ENCODE measurements around the gene ZSCAN25. TPM values are rescaled to one million over a fixed set of nuclear protein-coding genes. Genes with fewer than 3 reads are reported as not detected.

Gene ZSCAN25
- total RNA-seq, 4 donors from 2014 or later: 14.6 to 58.7 (median 18.1) TPM

- H3K4me3 ChIP-seq: no peak overlapping the region
- no peaks in the 10 kb centered on the region for H3K27me3 ChIP-seq
- peaks cover 0 to 80% (median 41%) of the 10 kb centered on the region in 4 donors for H3K36me3 ChIP-seq
- TF ChIP-seq CTCF (IDR thresholded peaks at IDR 0.05): no peak
- no peak for TF ChIP-seq POLR2A (IDR thresholded peaks at IDR 0.05)
- no peak for TF ChIP-seq EP300 (IDR thresholded peaks at IDR 0.05; ENCODE audit: low read depth)
- TF ChIP-seq POLR2AphosphoS5 (IDR thresholded peaks at IDR 0.05): no peak
- no peak for DNase-seq
- H3K27ac ChIP-seq: no peak overlapping the region
- no peaks in the 10 kb centered on the region for H3K9me3 ChIP-seq
- in situ Hi-C loops (cut with MboI; ENCODE audit: low pct_ligation_motif_present in 1 of 4, low pct_unique_long_range_greater_than_20kb in 1 of 4, low sequenced_read_pairs in 3 of 4): no loop called here
- 80 to 95% methylated on average over 1 to 10 of the region's 10 CpGs for WGBS, 2 donors (ENCODE audit: low coverage in 1 of 2)
- intact Hi-C loops (cut with DNase I; ENCODE audit: low total_unique reads): no loop called here
- H3K4me1 ChIP-seq: peaks cover 5 to 13% (median 6%) of the 10 kb centered on the region in 4 donors
Measured at GRCh38 chr7:99622596-99622995, 5.8 kb downstream of the ZSCAN25 start.

- Histone ChIP-seq H3K36me3 (peaks cover 0 to 82% (median 42%) of the 10 kb centered on the region in 4 donors), H3K27me3 (no peaks in the 10 kb centered on the region), H3K4me1 (peaks cover 0 to 7% (median 0%) of the 10 kb centered on the region in 4 donors), H3K27ac (no peak overlapping the region), H3K4me3 (no peak overlapping the region), H3K9me3 (no peaks in the 10 kb centered on the region)
- TF ChIP-seq POLR2A (IDR thresholded peaks at IDR 0.05) (no peak), EP300 (IDR thresholded peaks at IDR 0.05; ENCODE audit: low read depth) (no peak), POLR2AphosphoS5 (IDR thresholded peaks at IDR 0.05) (no peak), CTCF (IDR thresholded peaks at IDR 0.05) (no peak)
- DNase-seq: no peak
- intact Hi-C loops (cut with DNase I; ENCODE audit: low total_unique reads): no loop called here
- in situ Hi-C loops (cut with MboI; ENCODE audit: low pct_ligation_motif_present in 1 of 4, low pct_unique_long_range_greater_than_20kb in 1 of 4, low sequenced_read_pairs in 3 of 4): no loop called here
- 85% methylated on average over 7 of the region's 7 CpGs; no CpG with 5 or more reads in 1 of the 2 donors for WGBS, 2 donors (ENCODE audit: low coverage in 1 of 2)
Measured at GRCh38 chr7:99623091-99623693, 6.4 kb downstream of the ZSCAN25 start.

- intact Hi-C loops (cut with DNase I; ENCODE audit: low total_unique reads) (no loop called here), in situ Hi-C loops (cut with MboI; ENCODE audit: low pct_ligation_motif_present in 1 of 4, low pct_unique_long_range_greater_than_20kb in 1 of 4, low sequenced_read_pairs in 3 of 4) (no loop called here)
- Histone ChIP-seq H3K27me3 (no peaks in the 10 kb centered on the region), H3K4me3 (no peak overlapping the region), H3K27ac (peak overlapping the region in 1 of 4 donors; percentile 20), H3K9me3 (no peaks in the 10 kb centered on the region), H3K4me1 (peaks cover 0 to 4% (median 0%) of the 10 kb centered on the region in 4 donors), H3K36me3 (peaks cover 0 to 86% (median 39%) of the 10 kb centered on the region in 4 donors)
- DNase-seq: no peak
- 83 to 87% methylated on average over 3 to 9 of the region's 9 CpGs for WGBS, 2 donors (ENCODE audit: low coverage in 1 of 2)
- TF ChIP-seq POLR2AphosphoS5 (IDR thresholded peaks at IDR 0.05) (no peak), EP300 (IDR thresholded peaks at IDR 0.05; ENCODE audit: low read depth) (no peak), POLR2A (IDR thresholded peaks at IDR 0.05) (no peak), CTCF (IDR thresholded peaks at IDR 0.05) (no peak)
Measured at GRCh38 chr7:99623702-99624447, 7.1 kb downstream of the ZSCAN25 start.

GRCh38 chr7:99624484-99624883, 7.7 kb downstream of the ZSCAN25 start:
- peaks cover 0 to 86% (median 36%) of the 10 kb centered on the region in 4 donors for H3K36me3 ChIP-seq
- DNase-seq: peak; percentile 34
- in situ Hi-C loops (cut with MboI; ENCODE audit: low pct_ligation_motif_present in 1 of 4, low pct_unique_long_range_greater_than_20kb in 1 of 4, low sequenced_read_pairs in 3 of 4) (no loop called here), intact Hi-C loops (cut with DNase I; ENCODE audit: low total_unique reads) (no loop called here)
- 89% methylated on average over 16 of the region's 16 CpGs; no CpG with 5 or more reads in 1 of the 2 donors for WGBS, 2 donors (ENCODE audit: low coverage in 1 of 2)
- H3K4me3 ChIP-seq: no peak overlapping the region
- H3K27me3 ChIP-seq: no peaks in the 10 kb centered on the region
- no peak overlapping the region for H3K27ac ChIP-seq
- H3K9me3 ChIP-seq: no peaks in the 10 kb centered on the region
- TF ChIP-seq EP300 (IDR thresholded peaks at IDR 0.05; ENCODE audit: low read depth) (no peak), CTCF (IDR thresholded peaks at IDR 0.05) (no peak), POLR2AphosphoS5 (IDR thresholded peaks at IDR 0.05) (no peak), POLR2A (IDR thresholded peaks at IDR 0.05) (no peak)
- peaks cover 0 to 4% (median 0%) of the 10 kb centered on the region in 4 donors for H3K4me1 ChIP-seq

All from transverse colon (tissue), 4 donors.